ENCODE measurements around the gene OBSCN. TPM values are rescaled to one million over a fixed set of nuclear protein-coding genes. Genes with fewer than 3 reads are reported as not detected.

The OBSCN gene
- total and polyA plus RNA-seq, 12 donors: 0.90 to 18.0 (median 5.9) TPM

DNA sequence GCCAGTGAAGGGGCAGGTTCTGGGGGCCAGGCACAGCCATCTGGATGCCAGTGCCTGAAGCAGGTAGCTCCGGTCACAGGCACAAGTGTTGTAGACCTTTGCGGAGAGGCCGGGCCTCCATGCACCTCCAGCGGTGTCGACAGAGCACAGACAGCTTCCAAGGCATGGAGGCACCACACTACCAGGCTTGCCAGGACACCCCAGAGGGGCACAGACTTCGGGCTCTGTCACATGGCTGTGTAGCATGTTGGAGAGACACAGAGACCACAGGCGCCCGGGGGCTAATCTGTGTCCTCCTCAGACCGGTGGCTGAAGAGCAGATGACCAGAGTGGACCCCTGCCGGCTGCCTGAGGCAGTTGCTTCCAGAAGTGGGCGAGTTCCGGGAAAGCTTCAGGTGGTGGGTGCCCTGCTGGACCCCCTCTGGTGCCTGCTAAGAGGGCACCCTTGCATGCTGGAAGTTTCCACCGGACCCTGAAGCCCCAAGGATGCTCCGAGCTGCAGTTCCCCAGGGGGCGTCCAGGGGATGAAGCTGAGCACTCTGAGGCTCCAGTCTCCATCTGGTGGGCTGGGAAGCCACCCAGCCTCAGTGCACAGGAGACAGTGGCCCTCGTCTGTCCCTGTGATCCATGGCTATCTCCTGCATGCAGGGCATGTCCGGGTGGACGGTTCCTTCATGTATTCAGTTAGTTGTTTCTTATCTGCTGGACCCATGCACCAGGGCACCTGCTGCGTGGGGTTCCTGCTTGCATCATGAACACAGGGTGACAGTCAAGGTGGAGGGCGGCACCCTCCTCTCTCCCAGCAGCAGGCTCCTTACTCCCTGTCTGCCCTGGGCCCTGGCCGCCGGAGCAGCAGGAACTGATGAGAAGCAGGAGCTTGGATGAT is 82.4 kb downstream of the OBSCN start:
- WGBS, 4 donors: 74 to 89% (median 85%) methylated on average over 7 to 22 of the region's 22 CpGs
- no peak overlapping the region for H3K27ac ChIP-seq
- H3K36me3 ChIP-seq (replicated peaks in 1 of 2): no peaks in the 10 kb centered on the region
- intact Hi-C loops (cut with DNase I): no loop called here
- H3K4me1 ChIP-seq (replicated peaks in 1 of 2): no peaks in the 10 kb centered on the region
- no peaks in the 10 kb centered on the region for H3K27me3 ChIP-seq
- no peak for DNase-seq
- no peak for TF ChIP-seq POLR2A (IDR thresholded peaks at IDR 0.05)
- TF ChIP-seq, protein P1, sequence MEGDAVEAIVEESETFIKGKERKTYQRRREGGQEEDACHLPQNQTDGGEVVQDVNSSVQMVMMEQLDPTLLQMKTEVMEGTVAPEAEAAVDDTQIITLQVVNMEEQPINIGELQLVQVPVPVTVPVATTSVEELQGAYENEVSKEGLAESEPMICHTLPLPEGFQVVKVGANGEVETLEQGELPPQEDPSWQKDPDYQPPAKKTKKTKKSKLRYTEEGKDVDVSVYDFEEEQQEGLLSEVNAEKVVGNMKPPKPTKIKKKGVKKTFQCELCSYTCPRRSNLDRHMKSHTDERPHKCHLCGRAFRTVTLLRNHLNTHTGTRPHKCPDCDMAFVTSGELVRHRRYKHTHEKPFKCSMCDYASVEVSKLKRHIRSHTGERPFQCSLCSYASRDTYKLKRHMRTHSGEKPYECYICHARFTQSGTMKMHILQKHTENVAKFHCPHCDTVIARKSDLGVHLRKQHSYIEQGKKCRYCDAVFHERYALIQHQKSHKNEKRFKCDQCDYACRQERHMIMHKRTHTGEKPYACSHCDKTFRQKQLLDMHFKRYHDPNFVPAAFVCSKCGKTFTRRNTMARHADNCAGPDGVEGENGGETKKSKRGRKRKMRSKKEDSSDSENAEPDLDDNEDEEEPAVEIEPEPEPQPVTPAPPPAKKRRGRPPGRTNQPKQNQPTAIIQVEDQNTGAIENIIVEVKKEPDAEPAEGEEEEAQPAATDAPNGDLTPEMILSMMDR (IDR thresholded peaks at IDR 0.05): no peak
- H3K9me3 ChIP-seq (replicated peaks in 1 of 3): no peaks in the 10 kb centered on the region
- H3K4me3 ChIP-seq: no peak overlapping the region

GRCh38 chr1:228291906-228292608 is 84.2 kb downstream of the OBSCN start:
- no peaks in the 10 kb centered on the region for H3K36me3 ChIP-seq (replicated peaks in 1 of 2)
- H3K4me3 ChIP-seq: no peak overlapping the region
- no peaks in the 10 kb centered on the region for H3K4me1 ChIP-seq (replicated peaks in 1 of 2)
- H3K27me3 ChIP-seq: no peaks in the 10 kb centered on the region
- no peak for DNase-seq
- no peak overlapping the region for H3K27ac ChIP-seq
- TF ChIP-seq, protein P1 (IDR thresholded peaks at IDR 0.05): no peak
- no peak for TF ChIP-seq POLR2A (IDR thresholded peaks at IDR 0.05)
- intact Hi-C loops (cut with DNase I): no loop called here
- 73 to 83% (median 81%) methylated on average over 12 to 16 of the region's 16 CpGs for WGBS, 4 donors
- H3K9me3 ChIP-seq (replicated peaks in 1 of 3): no peaks in the 10 kb centered on the region

DNA sequence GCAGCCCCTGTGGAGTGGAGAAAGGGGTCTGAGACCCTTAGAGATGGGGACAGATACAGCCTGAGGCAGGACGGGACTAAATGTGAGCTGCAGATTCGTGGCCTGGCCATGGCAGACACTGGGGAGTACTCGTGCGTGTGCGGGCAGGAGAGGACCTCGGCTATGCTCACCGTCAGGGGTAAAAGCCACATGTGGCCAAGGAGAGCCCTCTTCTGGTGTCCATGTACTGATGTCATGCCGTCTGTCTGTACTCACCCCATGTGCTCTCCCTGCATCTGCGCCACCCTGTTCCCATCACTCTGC is 84.7 kb downstream of the OBSCN start:
- no peak for TF ChIP-seq POLR2A (IDR thresholded peaks at IDR 0.05)
- TF ChIP-seq, protein P1 (IDR thresholded peaks at IDR 0.05): no peak
- intact Hi-C loops (cut with DNase I): no loop called here
- Histone ChIP-seq H3K4me1 (replicated peaks in 1 of 2) (no peaks in the 10 kb centered on the region), H3K36me3 (replicated peaks in 1 of 2) (no peaks in the 10 kb centered on the region), H3K9me3 (replicated peaks in 1 of 3) (no peaks in the 10 kb centered on the region), H3K4me3 (no peak overlapping the region), H3K27me3 (no peaks in the 10 kb centered on the region), H3K27ac (no peak overlapping the region)
- DNase-seq: no peak
- 86 to 92% (median 90%) methylated on average over 5 to 9 of the region's 9 CpGs for WGBS, 4 donors

GRCh38 chr1:228293393-228293792 is 85.5 kb downstream of the OBSCN start:
- Histone ChIP-seq H3K27ac (no peak overlapping the region), H3K4me3 (no peak overlapping the region), H3K9me3 (replicated peaks in 1 of 3) (no peaks in the 10 kb centered on the region), H3K27me3 (no peaks in the 10 kb centered on the region), H3K4me1 (replicated peaks in 1 of 2) (no peaks in the 10 kb centered on the region), H3K36me3 (replicated peaks in 1 of 2) (no peaks in the 10 kb centered on the region)
- 85 to 94% (median 90%) methylated on average over 12 to 15 of the region's 15 CpGs for WGBS, 4 donors
- TF ChIP-seq, protein P1 (IDR thresholded peaks at IDR 0.05): no peak
- TF ChIP-seq POLR2A (IDR thresholded peaks at IDR 0.05): no peak
- DNase-seq: no peak
- intact Hi-C loops (cut with DNase I): no loop called here

All from adrenal gland (tissue), 12 donors.